HG02678 (cell line): ENCODE measurements around the gene FLVCR1.

Source experiments
- ATAC-seq: cut with Tn5 transposase; IDR thresholded peaks from one replicate; pipeline ENCODE4 v1.9.1; 2021; ENCODE audit warnings: mild to moderate bottlenecking, moderate library complexity; ENCODE audit not compliant: unreplicated experiment

FLVCR1 gene

DNA sequence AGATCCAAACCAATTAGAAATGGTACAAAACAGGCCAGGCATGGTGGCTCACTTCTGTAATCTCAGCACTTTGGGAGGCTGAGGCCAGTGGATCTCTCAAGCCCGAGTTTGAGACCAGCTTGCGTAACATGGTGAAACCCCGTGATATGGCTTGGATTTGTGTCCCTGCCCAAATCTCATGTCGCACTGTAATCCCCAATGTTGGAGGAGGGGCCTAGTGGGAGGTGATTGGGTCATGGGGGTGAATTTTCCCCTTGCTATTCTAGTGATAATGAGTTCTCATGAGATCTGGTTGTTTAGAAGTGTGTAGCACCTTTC is 85.3 kb downstream of the FLVCR1 start:
- no peak for ATAC-seq

DNA sequence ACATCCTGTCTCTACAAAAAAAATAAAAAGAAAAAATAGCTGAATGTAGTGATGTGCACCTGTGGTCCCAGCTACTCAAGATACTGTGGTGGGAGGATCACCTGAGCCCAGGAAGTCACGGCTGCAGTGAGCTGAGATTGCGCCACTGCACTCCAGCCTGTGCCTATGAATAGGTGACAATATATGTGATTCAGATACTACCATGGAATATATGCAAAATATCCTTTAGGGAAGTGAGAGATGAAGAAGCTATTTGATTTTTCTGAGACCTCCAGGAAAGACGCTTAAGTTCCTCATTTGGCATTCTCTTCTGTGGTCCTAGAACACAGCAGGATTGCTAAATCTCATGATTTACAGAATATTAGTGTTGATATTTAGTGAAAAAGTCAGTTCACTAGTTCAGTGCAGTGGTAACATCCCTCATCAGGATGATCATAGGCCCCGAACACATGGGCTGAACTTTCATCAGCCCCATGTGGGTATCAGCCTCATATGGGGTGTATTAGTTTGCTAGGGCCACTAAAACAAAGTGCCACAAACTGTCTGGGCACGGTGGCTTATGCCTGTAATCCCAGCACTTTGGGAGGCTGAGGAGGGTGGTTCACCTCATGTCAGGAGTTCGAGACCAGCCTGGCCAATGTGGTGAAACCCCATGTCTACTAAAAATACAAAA is 86.3 kb downstream of the FLVCR1 start:
- ATAC-seq: peak; percentile 68

DNA sequence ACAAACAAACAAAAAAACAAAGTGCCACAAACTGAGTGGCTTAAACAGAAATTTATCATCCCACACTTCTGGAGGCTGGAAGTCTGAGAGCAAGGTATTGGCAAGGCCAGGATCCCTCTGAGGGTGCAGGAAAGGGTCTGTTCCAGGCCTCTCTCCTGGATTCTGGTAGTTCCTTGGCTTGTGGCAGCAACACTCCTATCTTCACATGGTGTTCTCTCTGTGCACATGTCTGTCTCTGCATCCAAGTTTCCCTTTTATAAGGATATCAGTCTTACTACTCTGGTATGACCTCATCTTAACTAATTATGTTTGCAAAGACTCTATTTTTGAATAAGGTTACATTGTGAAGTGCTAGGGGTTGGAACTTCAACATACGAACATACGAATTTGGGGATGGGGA is 87.0 kb downstream of the FLVCR1 start:
- ATAC-seq: no peak

DNA sequence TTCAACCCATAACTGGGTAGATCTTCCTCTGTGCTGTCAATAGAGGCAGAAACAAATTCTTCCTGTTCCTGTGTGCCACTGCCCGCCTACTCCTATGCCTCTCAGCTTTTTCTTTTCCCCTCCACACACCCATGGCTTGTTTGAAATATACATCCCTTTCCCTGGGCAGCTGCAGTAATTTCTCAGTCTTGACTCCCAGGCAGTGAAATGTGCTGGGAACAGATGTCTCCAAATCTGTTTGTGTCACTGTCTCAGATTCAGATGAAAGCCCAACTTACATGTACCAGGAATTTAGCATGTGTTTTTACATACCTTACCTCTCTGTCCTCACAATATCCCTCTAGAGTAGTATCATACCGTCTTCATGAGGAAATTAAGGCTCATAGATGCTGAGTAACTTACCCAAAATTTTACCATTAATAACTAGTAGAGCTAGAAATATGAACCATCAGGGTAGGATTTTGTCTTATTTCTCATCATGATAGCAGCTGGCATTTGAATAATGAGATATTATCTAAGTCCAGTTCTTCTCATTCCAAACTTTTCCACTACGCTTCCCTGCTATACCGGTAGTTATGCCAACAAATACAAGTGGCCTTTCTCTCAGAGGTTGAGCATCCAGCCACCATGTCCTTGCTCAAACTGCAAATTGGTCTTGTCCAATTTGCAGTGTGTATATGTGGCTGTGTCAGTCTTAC is 87.5 kb downstream of the FLVCR1 start:
- ATAC-seq: no peak

DNA sequence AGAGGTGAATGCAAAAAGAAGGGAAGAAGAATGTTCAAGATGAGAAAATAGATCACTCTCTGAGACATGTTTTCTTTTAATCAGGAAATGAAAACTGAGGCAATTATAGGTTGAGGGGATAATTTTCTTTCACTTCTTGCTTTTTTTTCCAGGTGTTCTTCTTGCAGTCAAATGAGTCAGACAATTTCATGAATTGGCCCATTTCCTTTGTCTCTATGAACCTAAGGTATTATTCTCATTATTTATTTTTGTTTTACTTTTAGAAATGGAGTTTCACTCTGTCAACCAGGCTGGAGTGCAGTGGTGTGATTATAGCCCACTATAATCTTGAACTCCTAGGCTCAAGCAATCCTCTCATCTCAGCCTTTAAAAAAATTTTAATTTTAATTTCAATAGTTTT is 88.8 kb downstream of the FLVCR1 start:
- no peak for ATAC-seq
